A549 (cell line): ENCODE measurements around the gene ANKRD24.

Experiments
- POLR2A ChIP-seq: IDR thresholded peaks from 2 replicates; pipeline ENCODE4 v1.6.1; 2012; ENCODE audit warnings: mild to moderate bottlenecking, low read length
- TF ChIP-seq, protein P1 (sequence below): fragments of >200 bp; sonication (Bioruptor Twin); formaldehyde crosslinking; IDR thresholded peaks from 3 replicates; pipeline ENCODE4 v1.5.1; 2016

- TF ChIP-seq POLR2A, result no peak
- TF ChIP-seq, protein P1, sequence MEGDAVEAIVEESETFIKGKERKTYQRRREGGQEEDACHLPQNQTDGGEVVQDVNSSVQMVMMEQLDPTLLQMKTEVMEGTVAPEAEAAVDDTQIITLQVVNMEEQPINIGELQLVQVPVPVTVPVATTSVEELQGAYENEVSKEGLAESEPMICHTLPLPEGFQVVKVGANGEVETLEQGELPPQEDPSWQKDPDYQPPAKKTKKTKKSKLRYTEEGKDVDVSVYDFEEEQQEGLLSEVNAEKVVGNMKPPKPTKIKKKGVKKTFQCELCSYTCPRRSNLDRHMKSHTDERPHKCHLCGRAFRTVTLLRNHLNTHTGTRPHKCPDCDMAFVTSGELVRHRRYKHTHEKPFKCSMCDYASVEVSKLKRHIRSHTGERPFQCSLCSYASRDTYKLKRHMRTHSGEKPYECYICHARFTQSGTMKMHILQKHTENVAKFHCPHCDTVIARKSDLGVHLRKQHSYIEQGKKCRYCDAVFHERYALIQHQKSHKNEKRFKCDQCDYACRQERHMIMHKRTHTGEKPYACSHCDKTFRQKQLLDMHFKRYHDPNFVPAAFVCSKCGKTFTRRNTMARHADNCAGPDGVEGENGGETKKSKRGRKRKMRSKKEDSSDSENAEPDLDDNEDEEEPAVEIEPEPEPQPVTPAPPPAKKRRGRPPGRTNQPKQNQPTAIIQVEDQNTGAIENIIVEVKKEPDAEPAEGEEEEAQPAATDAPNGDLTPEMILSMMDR, result no peak
These were observed 46.3 kb downstream of the ANKRD24 start for GRCh38 chr19:4228765-4229178.
